Measurements from ENCODE around the gene PRICKLE1. TPM values are rescaled to one million over a fixed set of nuclear protein-coding genes. Genes with fewer than 3 reads are reported as not detected.
A peak's percentile ranks its signal among the peaks of the same experiment; 100 is the strongest.

Gene PRICKLE1
- total RNA-seq, 1 donor from 2014 or later: 53.5 TPM

GRCh38 chr12:42557586-42558172, 31.9 kb downstream of the PRICKLE1 start:
- Mint-ChIP-seq H3K36me3 (ENCODE audit: insufficient read depth) (peaks cover 11% of the 10 kb centered on the region), H3K9me3 (ENCODE audit: low read depth) (no peaks in the 10 kb centered on the region), H3K4me3 (ENCODE audit: low read depth) (no peak overlapping the region), H3K27me3 (no peaks in the 10 kb centered on the region), H3K4me1 (ENCODE audit: low read depth) (peaks cover 18% of the 10 kb centered on the region), H3K27ac (peak overlapping the region; percentile 29)
- no peak for DNase-seq (ENCODE audit: low spot score, unreplicated experiment)
- no peak for TF ChIP-seq CTCF (IDR thresholded peaks at IDR 0.05; ENCODE audit: unreplicated experiment)

GRCh38 chr12:42556917-42557316, 32.6 kb downstream of the PRICKLE1 start:
- H3K4me3 Mint-ChIP-seq (ENCODE audit: low read depth): no peak overlapping the region
- H3K27me3 Mint-ChIP-seq: no peaks in the 10 kb centered on the region

GRCh38 chr12:42552822-42553221, 36.7 kb downstream of the PRICKLE1 start:
- no peak for TF ChIP-seq CTCF (IDR thresholded peaks at IDR 0.05; ENCODE audit: unreplicated experiment)
- H3K27ac Mint-ChIP-seq: peak overlapping the region; percentile 53
- peaks cover 24% of the 10 kb centered on the region for H3K36me3 Mint-ChIP-seq (ENCODE audit: insufficient read depth)
- no peak for DNase-seq (ENCODE audit: low spot score, unreplicated experiment)
- H3K4me3 Mint-ChIP-seq (ENCODE audit: low read depth): no peak overlapping the region
- H3K4me1 Mint-ChIP-seq (ENCODE audit: low read depth): peaks cover 34% of the 10 kb centered on the region
- H3K27me3 Mint-ChIP-seq: no peaks in the 10 kb centered on the region
- no peaks in the 10 kb centered on the region for H3K9me3 Mint-ChIP-seq (ENCODE audit: low read depth)

More at GRCh38 chr12:42556917-42557316, 32.6 kb downstream of the PRICKLE1 start:
- TF ChIP-seq CTCF (IDR thresholded peaks at IDR 0.05; ENCODE audit: unreplicated experiment): no peak
- Mint-ChIP-seq H3K9me3 (ENCODE audit: low read depth) (no peaks in the 10 kb centered on the region), H3K27ac (no peak overlapping the region), H3K4me1 (ENCODE audit: low read depth) (peaks cover 22% of the 10 kb centered on the region), H3K36me3 (ENCODE audit: insufficient read depth) (peaks cover 12% of the 10 kb centered on the region)
- no peak for DNase-seq (ENCODE audit: low spot score, unreplicated experiment)

GRCh38 chr12:42550800-42551199, 38.7 kb downstream of the PRICKLE1 start:
- DNase-seq (ENCODE audit: low spot score, unreplicated experiment): no peak
- H3K4me3 Mint-ChIP-seq (ENCODE audit: low read depth): no peak overlapping the region
- H3K9me3 Mint-ChIP-seq (ENCODE audit: low read depth): no peaks in the 10 kb centered on the region
- H3K4me1 Mint-ChIP-seq (ENCODE audit: low read depth): peaks cover 24% of the 10 kb centered on the region
- H3K27ac Mint-ChIP-seq: peak overlapping the region; percentile 66
- no peaks in the 10 kb centered on the region for H3K27me3 Mint-ChIP-seq
- peaks cover 24% of the 10 kb centered on the region for H3K36me3 Mint-ChIP-seq (ENCODE audit: insufficient read depth)
- TF ChIP-seq CTCF (IDR thresholded peaks at IDR 0.05; ENCODE audit: unreplicated experiment): no peak

- Mint-ChIP-seq H3K36me3 (ENCODE audit: insufficient read depth) (peaks cover 24% of the 10 kb centered on the region), H3K4me1 (ENCODE audit: low read depth) (peaks cover 20% of the 10 kb centered on the region), H3K27ac (peak overlapping the region; percentile 41), H3K9me3 (ENCODE audit: low read depth) (no peaks in the 10 kb centered on the region), H3K4me3 (ENCODE audit: low read depth) (no peak overlapping the region), H3K27me3 (no peaks in the 10 kb centered on the region)
- DNase-seq (ENCODE audit: low spot score, unreplicated experiment): no peak
- TF ChIP-seq CTCF (IDR thresholded peaks at IDR 0.05; ENCODE audit: unreplicated experiment): no peak
Observed at GRCh38 chr12:42546709-42547108, 42.8 kb downstream of the PRICKLE1 start.

All from progenitor cell of endocrine pancreas (in vitro differentiated cells).